ENCODE results near the gene URB1. TPM values are rescaled to one million over a fixed set of nuclear protein-coding genes. Genes with fewer than 3 reads are reported as not detected.
A peak's percentile ranks its signal among the peaks of the same experiment; 100 is the strongest.

URB1 gene
- total and polyA plus RNA-seq, 12 donors, result 5.2 to 31.6 (median 16.1) TPM

DNA sequence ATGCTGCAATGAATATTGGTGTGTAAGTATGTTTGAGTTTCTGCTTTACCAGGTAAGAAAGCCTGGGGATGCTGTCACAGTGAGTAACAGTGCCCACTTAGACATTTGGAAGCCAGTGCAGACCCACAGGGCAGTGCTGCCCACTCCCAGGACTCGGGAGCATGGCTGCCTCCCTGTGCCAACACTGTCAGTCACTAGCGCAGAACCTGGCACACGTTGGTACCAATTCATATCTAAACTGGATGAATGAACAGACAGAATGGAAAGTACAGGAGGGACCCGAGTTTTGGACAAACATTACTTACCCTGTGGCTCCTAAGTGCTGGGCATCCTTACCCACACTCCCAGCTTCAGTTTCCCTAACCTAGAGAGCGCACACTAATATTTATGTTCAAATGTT is 18.1 kb upstream of the URB1 start:
- WGBS, 4 donors, result 81 to 87% (median 86%) methylated on average over 5 of the region's 5 CpGs
- Histone ChIP-seq H3K9me3 (replicated peaks in 1 of 3) (no peaks in the 10 kb centered on the region), H3K36me3 (replicated peaks in 1 of 2) (no peaks in the 10 kb centered on the region), H3K4me3 (peak overlapping the region in 2 of 4 donors; percentile 65 to 93), H3K27me3 (no peaks in the 10 kb centered on the region), H3K27ac (peak overlapping the region in 4 of 5 donors; percentile 41 to 99 (median 80)), H3K4me1 (replicated peaks in 1 of 2) (peaks cover 0 to 21% of the 10 kb centered on the region in 2 donors)
- intact Hi-C loops (cut with DNase I), result no loop called here
- DNase-seq, result peak in 1 of 7 donors; percentile 52
- TF ChIP-seq, protein P1, sequence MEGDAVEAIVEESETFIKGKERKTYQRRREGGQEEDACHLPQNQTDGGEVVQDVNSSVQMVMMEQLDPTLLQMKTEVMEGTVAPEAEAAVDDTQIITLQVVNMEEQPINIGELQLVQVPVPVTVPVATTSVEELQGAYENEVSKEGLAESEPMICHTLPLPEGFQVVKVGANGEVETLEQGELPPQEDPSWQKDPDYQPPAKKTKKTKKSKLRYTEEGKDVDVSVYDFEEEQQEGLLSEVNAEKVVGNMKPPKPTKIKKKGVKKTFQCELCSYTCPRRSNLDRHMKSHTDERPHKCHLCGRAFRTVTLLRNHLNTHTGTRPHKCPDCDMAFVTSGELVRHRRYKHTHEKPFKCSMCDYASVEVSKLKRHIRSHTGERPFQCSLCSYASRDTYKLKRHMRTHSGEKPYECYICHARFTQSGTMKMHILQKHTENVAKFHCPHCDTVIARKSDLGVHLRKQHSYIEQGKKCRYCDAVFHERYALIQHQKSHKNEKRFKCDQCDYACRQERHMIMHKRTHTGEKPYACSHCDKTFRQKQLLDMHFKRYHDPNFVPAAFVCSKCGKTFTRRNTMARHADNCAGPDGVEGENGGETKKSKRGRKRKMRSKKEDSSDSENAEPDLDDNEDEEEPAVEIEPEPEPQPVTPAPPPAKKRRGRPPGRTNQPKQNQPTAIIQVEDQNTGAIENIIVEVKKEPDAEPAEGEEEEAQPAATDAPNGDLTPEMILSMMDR (IDR thresholded peaks at IDR 0.05), result no peak
- TF ChIP-seq POLR2A (IDR thresholded peaks at IDR 0.05), result no peak

DNA sequence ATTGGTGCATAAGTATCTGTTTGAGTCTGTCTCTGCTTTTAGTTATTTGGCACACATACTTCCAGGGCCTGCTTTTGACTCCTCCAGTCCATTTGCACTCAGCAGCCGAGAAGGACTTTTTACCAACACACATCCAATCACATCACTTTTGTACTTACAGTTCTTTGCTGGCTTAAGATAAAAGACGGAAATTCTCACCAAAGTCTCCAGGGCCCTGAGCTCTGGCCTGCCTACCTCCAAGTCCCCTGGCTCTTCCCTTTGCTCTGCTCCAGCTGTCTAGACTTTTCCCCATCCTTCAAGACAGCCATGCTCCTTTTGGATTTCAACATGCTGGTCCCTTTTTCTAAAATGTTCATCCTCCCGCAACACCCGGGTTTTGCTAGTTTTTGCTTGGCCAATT is 17.5 kb upstream of the URB1 start:
- Histone ChIP-seq H3K4me1 (replicated peaks in 1 of 2) (peaks cover 0 to 21% of the 10 kb centered on the region in 2 donors), H3K27ac (peak overlapping the region in 2 of 5 donors; percentile 95 to 99), H3K36me3 (replicated peaks in 1 of 2) (no peaks in the 10 kb centered on the region), H3K27me3 (no peaks in the 10 kb centered on the region), H3K4me3 (no peak overlapping the region), H3K9me3 (replicated peaks in 1 of 3) (no peaks in the 10 kb centered on the region)
- peak in 1 of 7 donors; percentile 47 for DNase-seq
- TF ChIP-seq, protein P1 (IDR thresholded peaks at IDR 0.05), result no peak
- TF ChIP-seq POLR2A (IDR thresholded peaks at IDR 0.05), result no peak
- intact Hi-C loops (cut with DNase I), result no loop called here
- 69 to 86% (median 81%) methylated on average over 4 of the region's 4 CpGs for WGBS, 4 donors

DNA sequence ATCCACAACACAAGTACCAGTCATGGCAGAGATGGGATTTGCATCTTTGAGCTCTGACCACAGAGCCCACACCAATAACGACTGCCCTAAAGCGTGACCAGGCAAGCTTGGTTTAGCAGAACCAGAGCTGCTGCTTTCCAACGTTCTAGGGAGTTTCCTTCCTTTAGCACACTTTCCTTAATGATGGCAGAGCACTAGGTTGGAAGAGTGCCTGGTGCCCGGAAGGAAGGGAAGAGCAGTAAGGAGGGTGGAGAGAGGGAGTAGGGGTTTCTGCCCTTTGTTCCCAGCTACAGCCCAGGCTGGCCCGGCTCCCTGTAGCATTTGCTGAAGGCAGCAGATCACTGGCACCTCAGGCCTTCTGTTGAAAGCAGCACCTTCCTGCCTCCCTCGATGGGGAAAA is 13.6 kb upstream of the URB1 start:
- Histone ChIP-seq H3K27me3 (no peaks in the 10 kb centered on the region), H3K27ac (no peak overlapping the region), H3K36me3 (replicated peaks in 1 of 2) (no peaks in the 10 kb centered on the region), H3K4me3 (no peak overlapping the region), H3K4me1 (replicated peaks in 1 of 2) (peaks cover 0 to 11% of the 10 kb centered on the region in 2 donors), H3K9me3 (replicated peaks in 1 of 3) (no peaks in the 10 kb centered on the region)
- TF ChIP-seq, protein P1 (IDR thresholded peaks at IDR 0.05), result no peak
- TF ChIP-seq POLR2A (IDR thresholded peaks at IDR 0.05), result no peak
- intact Hi-C loops (cut with DNase I), result loop anchor here in 1 of 2 donors (10.0 kb wide), 1 partner anchor 188 kb away; no protein-coding TSS in a partner anchor
- 61 to 66% (median 65%) methylated on average over 4 to 6 of the region's 6 CpGs for WGBS, 4 donors
- peak in 2 of 7 donors; percentile 9 to 46 for DNase-seq

DNA sequence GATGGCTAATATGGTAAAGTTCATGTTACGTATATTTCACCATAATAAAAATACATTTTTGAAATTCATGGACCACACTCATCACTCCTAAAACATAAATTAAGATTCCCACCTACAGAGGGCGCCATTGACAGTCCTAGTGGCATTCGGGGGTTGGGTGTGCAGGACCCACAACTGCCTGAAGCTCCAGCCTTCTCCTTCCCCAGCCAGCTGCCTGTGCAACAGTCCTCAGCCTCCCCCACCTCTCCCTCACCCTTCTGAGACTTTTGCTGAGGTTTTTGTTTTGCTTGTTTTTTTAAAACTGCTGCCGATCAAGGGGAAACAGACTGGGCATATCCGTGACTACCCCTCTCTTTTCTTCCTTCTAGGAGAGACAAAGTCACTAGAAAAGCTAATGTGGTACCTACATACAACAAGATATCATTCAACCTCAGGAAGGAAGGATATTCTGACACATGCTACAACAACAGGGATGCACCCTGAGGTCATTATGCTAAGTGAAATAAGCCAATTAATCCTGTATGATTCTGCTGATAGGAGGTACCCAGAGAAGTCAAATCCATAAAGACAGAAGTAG is 10.5 kb upstream of the URB1 start:
- 10 to 14% (median 13%) methylated on average over 5 of the region's 5 CpGs for WGBS, 4 donors
- intact Hi-C loops (cut with DNase I), result loop anchor here in 1 of 2 donors (10.0 kb wide), 1 partner anchor 192 kb away; no protein-coding TSS in a partner anchor
- Histone ChIP-seq H3K9me3 (replicated peaks in 1 of 3) (no peaks in the 10 kb centered on the region), H3K4me3 (no peak overlapping the region), H3K36me3 (replicated peaks in 1 of 2) (no peaks in the 10 kb centered on the region), H3K27me3 (no peaks in the 10 kb centered on the region), H3K4me1 (replicated peaks in 1 of 2) (peaks cover 0 to 3% of the 10 kb centered on the region in 2 donors), H3K27ac (no peak overlapping the region)
- TF ChIP-seq POLR2A (IDR thresholded peaks at IDR 0.05), result no peak
- TF ChIP-seq, protein P1 (IDR thresholded peaks at IDR 0.05), result peak; percentile 54 to 74 (median 68)
- peak; percentile 57 to 81 (median 69) for DNase-seq
